Vagina (tissue), 2 donors: Measurements from ENCODE around the gene ST6GALNAC3. TPM values are rescaled to one million over a fixed set of nuclear protein-coding genes. Genes with fewer than 3 reads are reported as not detected.

ENCODE experiments used
- DNase-seq, 2 donors: peaks; one replicate each; pipeline ENCODE4 v3.0.0-alpha.2; 2017; ENCODE audit errors: extremely low spot score in 2 of 2
- H3K27ac ChIP-seq: fragments of 200-600 bp; sonication (generic); one replicate; pipeline ENCODE4 v1.5.1; 2019
- H3K27me3 ChIP-seq: fragments of 200-600 bp; sonication (generic); one replicate; pipeline ENCODE4 v1.5.1; 2019
- H3K36me3 ChIP-seq, 2 donors: fragments of 200-600 bp; sonication (generic); one replicate each; pipeline ENCODE4 v1.5.1; 2017 to 2019
- H3K4me1 ChIP-seq: fragments of 200-600 bp; sonication (generic); one replicate; pipeline ENCODE4 v1.5.1; 2019
- H3K4me3 ChIP-seq, 2 donors: fragments of 200-600 bp; sonication (generic); 1 replicate in 1 of 2; 2 replicates in 1 of 2; pipeline ENCODE4 v1.5.1; 2016 to 2019
- H3K9me3 ChIP-seq: fragments of 200-600 bp; sonication (generic); one replicate; pipeline ENCODE4 v1.5.1; 2019
- CTCF ChIP-seq, 3 experiments: fragments of 450-650 bp in 2 of 3; fragments of 200-600 bp in 1 of 3; sonication (generic) in 1 of 3; IDR thresholded peaks; one replicate each; pipeline ENCODE4 v1.5.1; 2017 to 2019; ENCODE audit warnings: antibody characterized with exemption in 3 of 3, mild to moderate bottlenecking in 2 of 3, moderate library complexity in 2 of 3
- POLR2A ChIP-seq, 2 donors: fragments of 450-650 bp; IDR thresholded peaks; one replicate each; pipeline ENCODE4 v1.6.1; 2017; ENCODE audit warnings: antibody characterized with exemption in 2 of 2, mild to moderate bottlenecking in 2 of 2, moderate library complexity in 2 of 2
- POLR2AphosphoS5 ChIP-seq, 2 donors: sonication (generic); formaldehyde crosslinking; IDR thresholded peaks; one replicate each; pipeline ENCODE4 v1.9.0; 2017; ENCODE audit warnings: antibody characterized with exemption in 2 of 2, mild to moderate bottlenecking in 2 of 2, low read depth in 1 of 2; ENCODE audit not compliant: insufficient read depth in 1 of 2
- intact Hi-C: fragments of 100-400 bp; cut with DNase I; formaldehyde crosslinking; loops from one replicate; pipeline ENCODE4 v1.15.1; 2023
- total RNA-seq: library from RNA; depleted of rRNA; stranded (reverse); fragments of >200 nt; gene quantifications from one replicate; pipeline ENCODE4 v1.2.3, GENCODE V29; 2016

ST6GALNAC3 gene
- total RNA-seq, 1 donor from 2014 or later, result 21.1 TPM

GRCh38 chr1:76264642-76265041 lies 190.1 kb downstream of the ST6GALNAC3 start:
- H3K36me3 ChIP-seq, result no peaks in the 10 kb centered on the region
- H3K27ac ChIP-seq, result no peak overlapping the region
- H3K9me3 ChIP-seq, result no peaks in the 10 kb centered on the region
- DNase-seq, result no peak
- intact Hi-C loops, result no loop called here
- no peak for TF ChIP-seq POLR2AphosphoS5 (IDR thresholded peaks at IDR 0.05; ENCODE audit: insufficient read depth in 1 of 2, low read depth in 1 of 2)
- no peak for TF ChIP-seq CTCF (IDR thresholded peaks at IDR 0.05)
- no peak for TF ChIP-seq POLR2A (IDR thresholded peaks at IDR 0.05)
- no peaks in the 10 kb centered on the region for H3K27me3 ChIP-seq
- H3K4me1 ChIP-seq, result peaks cover 4% of the 10 kb centered on the region
- no peak overlapping the region for H3K4me3 ChIP-seq

GRCh38 chr1:76266762-76267161 lies 192.2 kb downstream of the ST6GALNAC3 start:
- Histone ChIP-seq H3K27ac (no peak overlapping the region), H3K27me3 (no peaks in the 10 kb centered on the region), H3K36me3 (no peaks in the 10 kb centered on the region), H3K9me3 (no peaks in the 10 kb centered on the region), H3K4me1 (peaks cover 4% of the 10 kb centered on the region), H3K4me3 (no peak overlapping the region)
- intact Hi-C loops, result no loop called here
- TF ChIP-seq POLR2A (IDR thresholded peaks at IDR 0.05) (no peak), POLR2AphosphoS5 (IDR thresholded peaks at IDR 0.05; ENCODE audit: insufficient read depth in 1 of 2, low read depth in 1 of 2) (no peak), CTCF (IDR thresholded peaks at IDR 0.05) (no peak)
- no peak for DNase-seq

- no peak for TF ChIP-seq POLR2A (IDR thresholded peaks at IDR 0.05)
- TF ChIP-seq POLR2AphosphoS5 (IDR thresholded peaks at IDR 0.05; ENCODE audit: insufficient read depth in 1 of 2, low read depth in 1 of 2), result no peak
- no peak for TF ChIP-seq CTCF (IDR thresholded peaks at IDR 0.05)
- no peaks in the 10 kb centered on the region for H3K9me3 ChIP-seq
- no peaks in the 10 kb centered on the region for H3K27me3 ChIP-seq
- no peak for DNase-seq
- peaks cover 4% of the 10 kb centered on the region for H3K4me1 ChIP-seq
- intact Hi-C loops, result no loop called here
- no peak overlapping the region for H3K27ac ChIP-seq
- H3K4me3 ChIP-seq, result no peak overlapping the region
- no peaks in the 10 kb centered on the region for H3K36me3 ChIP-seq
Observed at GRCh38 chr1:76267631-76268030, 193.1 kb downstream of the ST6GALNAC3 start.

- H3K9me3 ChIP-seq, result no peaks in the 10 kb centered on the region
- no peak for DNase-seq
- no peak overlapping the region for H3K27ac ChIP-seq
- H3K36me3 ChIP-seq, result no peaks in the 10 kb centered on the region
- intact Hi-C loops, result no loop called here
- no peak for TF ChIP-seq POLR2AphosphoS5 (IDR thresholded peaks at IDR 0.05; ENCODE audit: insufficient read depth in 1 of 2, low read depth in 1 of 2)
- TF ChIP-seq POLR2A (IDR thresholded peaks at IDR 0.05), result no peak
- no peak for TF ChIP-seq CTCF (IDR thresholded peaks at IDR 0.05)
- peaks cover 4% of the 10 kb centered on the region for H3K4me1 ChIP-seq
- H3K4me3 ChIP-seq, result no peak overlapping the region
- no peaks in the 10 kb centered on the region for H3K27me3 ChIP-seq
Observed at GRCh38 chr1:76268341-76268740, 193.8 kb downstream of the ST6GALNAC3 start.

GRCh38 chr1:76269155-76269554 lies 194.6 kb downstream of the ST6GALNAC3 start:
- intact Hi-C loops, result no loop called here
- no peak for DNase-seq
- H3K4me3 ChIP-seq, result no peak overlapping the region
- peaks cover 4% of the 10 kb centered on the region for H3K4me1 ChIP-seq
- H3K27me3 ChIP-seq, result no peaks in the 10 kb centered on the region
- TF ChIP-seq POLR2A (IDR thresholded peaks at IDR 0.05) (no peak), POLR2AphosphoS5 (IDR thresholded peaks at IDR 0.05; ENCODE audit: insufficient read depth in 1 of 2, low read depth in 1 of 2) (no peak), CTCF (IDR thresholded peaks at IDR 0.05) (no peak)
- no peak overlapping the region for H3K27ac ChIP-seq
- no peaks in the 10 kb centered on the region for H3K36me3 ChIP-seq
- no peaks in the 10 kb centered on the region for H3K9me3 ChIP-seq
